Subcutaneous adipose tissue (tissue), 4 donors: ENCODE results near the gene LRP1B. TPM values are rescaled to one million over a fixed set of nuclear protein-coding genes. Genes with fewer than 3 reads are reported as not detected.

Source experiments
- total RNA-seq, 4 donors: library from RNA; depleted of rRNA; stranded (reverse); fragments of >200 nt; gene quantifications; one replicate each; pipeline ENCODE4 v1.1.0, GENCODE V29; 2016
- TF ChIP-seq, protein P1 (sequence below): fragments of 450-650 bp; IDR thresholded peaks from one replicate; pipeline ENCODE4 v1.5.1; 2016; ENCODE audit warnings: low read depth, mild to moderate bottlenecking, control low read depth, antibody characterized with exemption, moderate library complexity

LRP1B gene
- total RNA-seq, 4 donors from 2014 or later: 4.2 to 50.2 (median 14.7) TPM

DNA sequence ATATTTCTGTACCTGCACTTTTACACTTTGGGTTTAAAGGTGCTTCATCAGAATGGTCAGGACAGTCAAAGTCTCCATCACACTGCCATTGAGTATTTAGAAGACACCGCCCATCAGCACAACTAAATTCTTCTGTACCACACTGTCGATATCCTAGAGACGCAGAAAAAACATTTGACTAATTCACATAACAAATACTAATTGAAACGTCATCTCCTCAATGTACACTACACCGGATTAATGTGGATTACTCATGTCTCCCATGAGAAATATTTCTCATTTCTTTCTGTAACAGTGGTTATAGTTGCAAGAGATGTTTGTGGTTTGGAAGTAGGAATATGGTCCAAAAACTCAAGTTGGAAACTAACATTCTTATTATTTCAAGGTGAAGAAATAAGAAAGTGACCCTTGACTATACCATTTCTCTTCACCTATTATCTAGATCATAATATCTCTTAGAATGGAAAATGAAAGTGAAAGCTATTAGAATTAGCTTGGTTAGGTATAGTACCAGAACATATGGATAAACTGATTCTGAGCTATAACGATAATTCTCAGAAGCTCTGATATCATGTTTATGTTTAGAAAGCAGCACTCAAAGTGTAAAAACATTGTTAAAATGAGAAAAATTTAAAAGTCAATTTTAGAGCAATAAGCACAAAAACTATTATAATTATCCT lies 1627.7 kb downstream of the LRP1B start:
- TF ChIP-seq, protein P1, sequence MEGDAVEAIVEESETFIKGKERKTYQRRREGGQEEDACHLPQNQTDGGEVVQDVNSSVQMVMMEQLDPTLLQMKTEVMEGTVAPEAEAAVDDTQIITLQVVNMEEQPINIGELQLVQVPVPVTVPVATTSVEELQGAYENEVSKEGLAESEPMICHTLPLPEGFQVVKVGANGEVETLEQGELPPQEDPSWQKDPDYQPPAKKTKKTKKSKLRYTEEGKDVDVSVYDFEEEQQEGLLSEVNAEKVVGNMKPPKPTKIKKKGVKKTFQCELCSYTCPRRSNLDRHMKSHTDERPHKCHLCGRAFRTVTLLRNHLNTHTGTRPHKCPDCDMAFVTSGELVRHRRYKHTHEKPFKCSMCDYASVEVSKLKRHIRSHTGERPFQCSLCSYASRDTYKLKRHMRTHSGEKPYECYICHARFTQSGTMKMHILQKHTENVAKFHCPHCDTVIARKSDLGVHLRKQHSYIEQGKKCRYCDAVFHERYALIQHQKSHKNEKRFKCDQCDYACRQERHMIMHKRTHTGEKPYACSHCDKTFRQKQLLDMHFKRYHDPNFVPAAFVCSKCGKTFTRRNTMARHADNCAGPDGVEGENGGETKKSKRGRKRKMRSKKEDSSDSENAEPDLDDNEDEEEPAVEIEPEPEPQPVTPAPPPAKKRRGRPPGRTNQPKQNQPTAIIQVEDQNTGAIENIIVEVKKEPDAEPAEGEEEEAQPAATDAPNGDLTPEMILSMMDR: no peak

DNA sequence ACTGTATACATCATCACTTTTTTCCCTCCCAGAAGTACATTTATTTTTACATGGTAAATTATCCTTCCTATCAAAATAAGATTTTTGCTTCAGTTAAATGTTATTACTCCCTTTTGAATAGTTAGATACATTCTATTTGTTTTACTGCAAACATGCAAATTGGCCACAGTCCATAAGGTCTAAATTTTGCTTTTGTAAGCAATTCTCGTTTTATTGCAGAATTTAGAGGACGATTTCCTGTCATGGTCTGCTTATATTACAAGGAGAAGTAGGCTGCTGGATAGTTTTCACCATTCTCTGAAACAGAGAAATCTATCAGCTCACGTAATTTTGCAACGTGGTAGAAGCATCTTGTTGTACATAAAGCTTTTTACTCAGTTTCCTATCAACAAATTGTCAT lies 1632.5 kb downstream of the LRP1B start:
- TF ChIP-seq, protein P1: no peak

DNA sequence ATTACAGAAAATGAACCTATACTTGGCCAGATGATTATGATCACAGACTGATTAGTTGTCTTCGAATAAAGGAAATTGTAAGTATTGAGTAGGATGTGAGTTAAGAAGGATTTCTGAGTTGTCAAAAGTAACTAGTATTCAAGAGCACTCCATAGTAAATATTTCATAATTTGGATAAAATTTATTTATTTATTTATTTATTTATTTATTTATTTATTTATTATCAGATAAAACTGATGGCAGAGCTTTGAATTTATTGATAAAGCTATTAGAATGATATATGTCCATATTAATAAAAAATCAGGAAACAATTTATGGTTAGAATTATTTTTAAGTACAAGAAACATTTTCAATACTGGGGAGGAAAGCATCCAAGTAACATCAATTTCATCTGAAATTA lies 1634.1 kb downstream of the LRP1B start:
- TF ChIP-seq, protein P1: no peak

DNA sequence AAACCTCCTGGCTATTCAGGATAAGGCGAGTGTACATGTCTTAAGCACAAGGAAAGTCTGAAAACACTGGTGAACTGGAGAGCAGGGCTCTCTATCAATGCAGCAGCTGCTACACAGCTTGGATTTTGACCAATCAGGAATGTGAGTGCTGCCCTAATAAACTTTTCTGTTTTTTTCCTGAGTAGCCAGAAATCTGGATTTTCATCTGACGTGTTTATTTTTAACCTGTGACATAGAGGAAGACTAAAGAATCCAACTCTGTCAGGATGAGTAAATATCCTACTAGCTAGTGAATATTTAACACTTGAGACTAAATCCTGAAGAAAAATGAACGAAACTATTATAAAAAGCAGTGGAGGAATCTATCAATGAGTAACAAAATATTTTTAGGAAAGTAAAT lies 1638.9 kb downstream of the LRP1B start:
- TF ChIP-seq, protein P1: no peak

DNA sequence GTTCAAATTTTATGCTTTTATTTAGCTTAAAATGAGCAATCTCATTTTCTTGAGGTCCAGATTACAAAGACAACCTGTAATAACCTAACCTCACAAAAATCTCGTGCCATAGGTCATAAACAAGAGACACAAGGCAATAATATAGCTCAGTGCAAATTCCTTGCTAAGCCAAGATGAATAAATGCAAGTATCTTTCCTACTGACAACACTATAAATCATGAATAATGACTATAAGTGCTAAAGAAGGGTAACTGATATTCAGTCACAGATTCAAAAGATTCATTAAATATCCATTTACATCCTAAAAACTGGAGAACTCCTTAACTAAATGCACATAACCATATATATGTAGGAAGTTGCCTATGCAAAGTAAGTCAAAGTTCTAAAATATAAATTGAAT lies 1641.6 kb downstream of the LRP1B start:
- TF ChIP-seq, protein P1: no peak

DNA sequence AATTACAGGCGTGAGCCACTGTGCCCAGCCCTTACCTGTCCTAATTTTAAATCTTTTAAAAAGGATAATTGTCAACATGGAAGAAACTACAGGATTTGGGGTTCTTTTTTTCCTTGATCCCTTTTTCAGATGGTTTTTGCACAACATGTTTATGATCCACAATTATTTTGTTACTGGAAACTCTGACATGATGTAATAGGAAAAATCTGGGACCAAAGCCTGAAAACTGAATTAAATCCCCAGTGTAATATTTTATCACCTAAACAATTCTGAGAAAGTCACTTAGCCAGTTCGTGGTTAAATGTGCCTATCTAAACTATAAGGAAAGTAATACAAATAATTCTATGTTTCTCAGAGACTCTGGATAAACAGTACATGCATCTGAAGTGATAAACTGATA lies 1649.7 kb downstream of the LRP1B start:
- TF ChIP-seq, protein P1: no peak

DNA sequence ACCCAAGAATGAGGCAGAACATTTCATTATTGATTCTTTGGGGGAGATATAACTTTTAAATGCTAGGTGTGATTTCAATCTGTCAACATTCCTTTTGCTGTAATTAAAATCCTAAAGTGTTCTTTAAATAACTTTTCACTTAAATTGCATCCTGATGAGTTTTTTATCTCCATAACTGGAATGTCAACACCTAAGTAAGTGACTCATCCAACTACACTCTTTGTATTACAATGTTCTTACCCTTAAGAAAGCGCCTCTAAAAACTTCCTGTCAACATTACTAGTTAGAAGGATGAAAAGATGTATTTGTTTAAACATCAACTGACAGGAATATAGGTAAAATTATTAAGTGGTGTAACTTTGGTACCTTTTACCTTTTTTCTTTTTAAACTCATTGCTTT lies 1657.0 kb downstream of the LRP1B start:
- TF ChIP-seq, protein P1: no peak
